ENCODE data around the gene KDM2A. TPM values are rescaled to one million over a fixed set of nuclear protein-coding genes. Genes with fewer than 3 reads are reported as not detected.
A peak's percentile ranks its signal among the peaks of the same experiment; 100 is the strongest.

Gene KDM2A
- total and polyA plus RNA-seq, 2 donors (not counting 1 experiment from before 2014, with no cell fraction given), result 132 to 229 TPM

GRCh38 chr11:67242548-67242947 is 123.5 kb downstream of the KDM2A start:
- no peaks in the 10 kb centered on the region for H3K9me3 ChIP-seq (ENCODE audit: control extremely low read depth in 1 of 3, control insufficient read depth in 2 of 3, insufficient read depth in 1 of 3, low read length in 2 of 3)
- peak overlapping the region in 1 of 2 donors; percentile 91 for H3K27ac ChIP-seq (ENCODE audit: low read length in 2 of 2)
- Mint-ChIP-seq H3K27ac (peak overlapping the region; percentile 80), H3K4me1 (peaks cover 47% of the 10 kb centered on the region), H3K4me3 (peak overlapping the region; percentile 79), H3K27me3 (no peaks in the 10 kb centered on the region), H3K9me3 (ENCODE audit: insufficient read depth) (no peaks in the 10 kb centered on the region)
- H3K9ac ChIP-seq (ENCODE audit: low read length), result peak overlapping the region; percentile 85
- no peaks in the 10 kb centered on the region for H3K27me3 ChIP-seq (replicated peaks in 1 of 4; ENCODE audit: control extremely low read depth in 1 of 4, control insufficient read depth in 3 of 4, insufficient read depth in 4 of 4, low read length in 3 of 4)
- peak overlapping the region in 1 of 5 experiments; percentile 91 for H3K4me3 ChIP-seq (ENCODE audit: control extremely low read depth in 1 of 5, extremely low read depth in 1 of 5, insufficient read depth in 1 of 5, low read depth in 2 of 5, low read length in 4 of 5)
- H4K20me1 ChIP-seq (ENCODE audit: control insufficient read depth, insufficient read depth, low read length, poor library complexity, severe bottlenecking), result peaks cover 70% of the 10 kb centered on the region
- DNase-seq, result no peak
- POLR2A ChIA-PET, result no interaction called here
- peaks cover 4 to 52% of the 10 kb centered on the region in 2 experiments for H3K36me3 ChIP-seq (replicated peaks in 1 of 2; ENCODE audit: control extremely low read depth in 1 of 2, control insufficient read depth in 1 of 2, extremely low read depth in 1 of 2, insufficient read depth in 2 of 2, low read length in 1 of 2)
- H2AFZ ChIP-seq (ENCODE audit: insufficient read depth, low read depth, low read length, poor library complexity, severe bottlenecking), result no peak overlapping the region
- no peak for ATAC-seq (ENCODE audit: low read depth)
- H3K4me1 ChIP-seq (ENCODE audit: control insufficient read depth in 2 of 2, insufficient read depth in 2 of 2, low read length in 2 of 2), result peaks cover 26 to 34% of the 10 kb centered on the region in 2 donors
- intact Hi-C loops (cut with micrococcal nuclease), result loop anchor here (5.0 kb wide), 2 partner anchors 140 to 265 kb away; partner anchors contain the start of genes CDK2AP2 and PITPNM1
- peaks cover 68% of the 10 kb centered on the region for H3K79me2 ChIP-seq (ENCODE audit: control insufficient read depth, insufficient read depth, low read length)
- peak overlapping the region; percentile 88 for H3K4me2 ChIP-seq (replicated peaks; ENCODE audit: low read depth, low read length, poor library complexity, severe bottlenecking)
- TF ChIP-seq EZH2 (IDR thresholded peaks at IDR 0.05; ENCODE audit: borderline replicate concordance, insufficient read depth, low read depth, low read length, poor library complexity, severe bottlenecking) (no peak), CTCF (IDR thresholded peaks at IDR 0.05) (no peak)
- 83% methylated on average over 1 of the region's 1 CpG for WGBS (ENCODE audit: insufficient coverage)
- CTCF ChIA-PET, result interaction anchor here (1.0 kb wide), 1 partner anchor 20 kb away, joined by 3 read pairs; no protein-coding TSS in a partner anchor

- Mint-ChIP-seq H3K4me3 (peak overlapping the region; percentile 79), H3K27me3 (no peaks in the 10 kb centered on the region), H3K9me3 (ENCODE audit: insufficient read depth) (no peaks in the 10 kb centered on the region), H3K27ac (peak overlapping the region; percentile 80), H3K4me1 (peaks cover 47% of the 10 kb centered on the region)
- Histone ChIP-seq H4K20me1 (ENCODE audit: control insufficient read depth, insufficient read depth, low read length, poor library complexity, severe bottlenecking) (peaks cover 75% of the 10 kb centered on the region), H2AFZ (ENCODE audit: insufficient read depth, low read depth, low read length, poor library complexity, severe bottlenecking) (no peak overlapping the region), H3K27me3 (replicated peaks in 1 of 4; ENCODE audit: control extremely low read depth in 1 of 4, control insufficient read depth in 3 of 4, insufficient read depth in 4 of 4, low read length in 3 of 4) (no peaks in the 10 kb centered on the region), H3K36me3 (replicated peaks in 1 of 2; ENCODE audit: control extremely low read depth in 1 of 2, control insufficient read depth in 1 of 2, extremely low read depth in 1 of 2, insufficient read depth in 2 of 2, low read length in 1 of 2) (peaks cover 4 to 57% of the 10 kb centered on the region in 2 experiments), H3K79me2 (ENCODE audit: control insufficient read depth, insufficient read depth, low read length) (peaks cover 73% of the 10 kb centered on the region), H3K9me3 (ENCODE audit: control extremely low read depth in 1 of 3, control insufficient read depth in 2 of 3, insufficient read depth in 1 of 3, low read length in 2 of 3) (no peaks in the 10 kb centered on the region), H3K4me3 (ENCODE audit: control extremely low read depth in 1 of 5, extremely low read depth in 1 of 5, insufficient read depth in 1 of 5, low read depth in 2 of 5, low read length in 4 of 5) (no peak overlapping the region), H3K4me1 (ENCODE audit: control insufficient read depth in 2 of 2, insufficient read depth in 2 of 2, low read length in 2 of 2) (peaks cover 26 to 34% of the 10 kb centered on the region in 2 donors), H3K9ac (ENCODE audit: low read length) (no peak overlapping the region), H3K4me2 (replicated peaks; ENCODE audit: low read depth, low read length, poor library complexity, severe bottlenecking) (peak overlapping the region; percentile 88), H3K27ac (ENCODE audit: low read length in 2 of 2) (peak overlapping the region in 1 of 2 donors; percentile 91)
- ATAC-seq (ENCODE audit: low read depth), result no peak
- CTCF ChIA-PET, result interaction anchor here (1.0 kb wide), 1 partner anchor 19 kb away, joined by 3 read pairs; no protein-coding TSS in a partner anchor
- WGBS (ENCODE audit: insufficient coverage), result no CpG with 5 or more reads among the region's 2 CpGs
- no peak for TF ChIP-seq CTCF (IDR thresholded peaks at IDR 0.05)
- no peak for TF ChIP-seq EZH2 (IDR thresholded peaks at IDR 0.05; ENCODE audit: borderline replicate concordance, insufficient read depth, low read depth, low read length, poor library complexity, severe bottlenecking)
- intact Hi-C loops (cut with micrococcal nuclease), result loop anchor here (5.0 kb wide), 2 partner anchors 139 to 264 kb away; partner anchors contain the start of genes CDK2AP2 and PITPNM1
- no peak for DNase-seq
- POLR2A ChIA-PET, result no interaction called here
Observed at GRCh38 chr11:67243051-67243450, 124.0 kb downstream of the KDM2A start.

All from B cell (primary cell).